Fibroblast of the aortic adventitia (primary cell): ENCODE data around the gene RPL4. TPM values are rescaled to one million over a fixed set of nuclear protein-coding genes. Genes with fewer than 3 reads are reported as not detected.
A peak's percentile ranks its signal among the peaks of the same experiment; 100 is the strongest.

ENCODE experiments used
- DNase-seq: peaks from one replicate; pipeline ENCODE4 v3.0.0-alpha.2; 2010; ENCODE audit warnings: low read depth
- H3K4me3 ChIP-seq: 2 replicates; pipeline ENCODE4 v1.5.1; 2011; ENCODE audit warnings: low read depth, mild to moderate bottlenecking, control low read depth, low read length, moderate library complexity
- CTCF ChIP-seq: IDR thresholded peaks from 2 replicates; pipeline ENCODE4 v1.5.1; 2011; ENCODE audit warnings: mild to moderate bottlenecking, low read length, control low read depth, inconsistent platforms; ENCODE audit not compliant: insufficient read depth
- small RNA-seq: library from RNA; depleted of rRNA; stranded (forward); fragments of <200 nt; gene quantifications from one replicate; pipeline ENCODE3, GENCODE V24; 2012
- total RNA-seq: library from RNA; depleted of rRNA; stranded (reverse); fragments of >200 nt; gene quantifications from 2 replicates; pipeline ENCODE4 v1.2.3, GENCODE V29; 2012; ENCODE audit warnings: low replicate concordance

The RPL4 gene
- total RNA-seq, 1 donor, result 4,222 TPM

- DNase-seq, result peak; percentile 20
- no peak for TF ChIP-seq CTCF
- no peak overlapping the region for H3K4me3 ChIP-seq
These were observed 48.4 kb downstream of the RPL4 start for GRCh38 chr15:66456211-66456610.

GRCh38 chr15:66454143-66454542, 50.5 kb downstream of the RPL4 start:
- TF ChIP-seq CTCF, result no peak
- no peak overlapping the region for H3K4me3 ChIP-seq
- DNase-seq, result no peak

GRCh38 chr15:66452971-66453580, 51.6 kb downstream of the RPL4 start:
- TF ChIP-seq CTCF, result no peak
- DNase-seq, result peak; percentile 22
- H3K4me3 ChIP-seq, result no peak overlapping the region

GRCh38 chr15:66452420-66452819, 52.2 kb downstream of the RPL4 start:
- TF ChIP-seq CTCF, result no peak
- DNase-seq, result no peak
- H3K4me3 ChIP-seq, result no peak overlapping the region

Small RNAs within 50 kb of the gene (small RNA-seq; reads per million reads assigned to genes)
- gene MIR4512 (not detected), gene RF01159 (not detected), gene SNORD16 (not detected), gene SNORD18A (not detected), gene SNORD18B (not detected), gene SNORD18C (not detected)

Other genes with a start within 250 kb of the RPL4 start
- 25.6 and 41.8 TPM in 2 replicates for gene DIS3L, start 211.3 kb downstream of the RPL4 start, total RNA-seq
- gene TIPIN, start 148.2 kb downstream of the RPL4 start, total RNA-seq, result 7.0 and 21.5 TPM in 2 replicates
- gene MAP2K1, start 117.9 kb downstream of the RPL4 start, total RNA-seq, result 23.4 and 52.2 TPM in 2 replicates
- 7.8 and 23.8 TPM in 2 replicates for gene SNAPC5, start 7.1 kb downstream of the RPL4 start, total RNA-seq
- 7.8 and 36.5 TPM in 2 replicates for gene ZWILCH, start 471 bp upstream of the RPL4 start, total RNA-seq
- 0.09 TPM in 1 of 2 replicates, not detected in the other for gene LCTL, start 61.1 kb upstream of the RPL4 start, total RNA-seq
- 17.4 and 27.2 TPM in 2 replicates for gene SMAD6, start 197.4 kb upstream of the RPL4 start, total RNA-seq